ENCODE measurements around the gene TMCC1.
A peak's percentile ranks its signal among the peaks of the same experiment; 100 is the strongest.
"Not testable (repeated sequence)": the region's sequence is repeated elsewhere in the genome, so short reads cannot be mapped to it uniquely, and the experiment has no call there.

The TMCC1 gene

DNA sequence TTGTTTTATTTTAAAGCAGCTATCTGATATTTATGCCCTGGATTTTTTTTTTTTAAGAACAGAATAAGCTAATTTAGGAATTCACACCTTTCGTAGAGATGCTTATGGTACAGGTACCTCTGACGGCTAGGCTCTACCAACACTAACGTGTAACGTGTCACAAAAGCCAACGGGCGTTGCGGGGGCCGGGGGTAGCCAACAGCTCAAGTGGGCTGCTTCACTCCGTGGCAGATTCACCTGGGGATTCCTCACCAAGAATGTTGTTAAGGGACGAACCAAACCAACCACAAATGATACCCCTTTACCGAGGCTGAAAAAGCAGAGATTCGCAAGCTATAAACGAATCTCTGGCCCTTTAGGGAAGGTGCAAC is 1.0 kb downstream of the TMCC1 start:
- no peak for DNase-seq

DNA sequence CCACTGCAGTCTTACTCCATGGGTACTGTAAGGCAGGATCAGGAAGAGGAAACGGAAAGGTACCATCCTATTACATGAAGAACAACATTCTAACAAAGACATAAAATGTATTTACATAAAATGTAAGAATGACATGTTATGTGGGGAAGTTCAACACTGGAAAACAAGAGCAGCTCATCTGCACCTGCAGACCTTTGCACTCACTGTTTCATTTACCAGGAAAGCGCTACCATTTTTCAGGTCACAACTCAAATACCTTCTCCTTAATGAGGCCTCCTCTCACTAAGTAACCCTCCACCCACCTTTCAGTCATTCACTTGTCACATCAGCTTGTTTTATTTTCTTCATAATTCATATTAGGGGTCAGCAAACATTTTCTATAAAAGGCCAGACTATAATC is 2.6 kb downstream of the TMCC1 start:
- no peak for DNase-seq

DNA sequence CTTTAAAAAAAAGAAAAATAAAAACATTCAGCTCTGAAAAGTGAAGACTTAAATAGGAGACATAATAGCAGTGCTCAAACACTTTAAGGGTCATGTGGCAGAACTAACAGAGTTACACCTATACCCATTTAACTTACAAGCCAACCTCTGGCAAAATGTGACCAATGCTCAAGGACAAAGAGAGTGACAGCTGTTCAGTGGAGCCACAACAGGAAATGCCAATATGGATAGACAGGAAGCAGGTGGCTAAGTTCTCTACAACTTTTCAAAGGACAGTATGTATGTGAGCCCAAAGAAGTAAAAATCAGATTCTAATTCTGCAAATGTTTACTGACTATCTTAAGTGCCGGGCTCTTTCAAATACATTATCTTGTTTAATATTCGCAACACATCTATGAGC is 3.4 kb downstream of the TMCC1 start:
- DNase-seq: no peak

DNA sequence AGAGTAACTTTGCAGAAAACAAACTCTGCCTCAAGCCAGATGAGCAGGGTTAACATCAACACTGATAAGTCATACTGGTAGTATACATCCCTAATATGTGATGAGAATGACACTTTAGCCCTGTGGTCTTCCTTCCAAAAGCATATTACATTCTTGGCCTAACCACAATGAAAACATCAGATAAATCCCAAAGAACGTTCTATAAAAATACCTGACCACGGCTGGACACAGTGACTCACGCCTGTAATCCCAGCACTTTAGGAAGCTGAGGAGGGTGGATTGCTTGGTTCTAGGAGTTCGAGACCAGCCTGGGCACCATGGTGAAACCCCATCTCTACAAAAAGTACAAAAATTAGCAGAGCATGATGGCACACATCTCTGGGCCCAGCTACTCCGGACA is 4.7 kb downstream of the TMCC1 start:
- DNase-seq: no peak

DNA sequence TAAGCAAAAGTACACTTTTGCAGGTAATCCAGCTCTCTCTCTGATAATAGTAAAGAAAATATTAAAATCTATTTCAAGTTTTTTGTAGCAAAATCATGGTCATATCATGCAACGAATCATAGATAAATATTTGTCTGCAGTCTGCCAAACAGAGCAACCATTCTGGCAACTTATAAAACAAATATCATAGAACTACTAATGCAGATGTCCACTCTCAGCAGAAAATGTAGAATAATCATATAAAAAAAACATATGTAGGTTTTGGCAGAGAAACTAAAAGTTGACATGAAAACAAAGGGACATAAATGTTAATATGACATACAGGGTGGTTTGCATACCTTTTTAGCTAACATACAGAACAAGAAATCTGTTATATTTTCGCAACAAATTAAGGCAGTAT is 12.2 kb downstream of the TMCC1 start:
- DNase-seq: no peak

DNA sequence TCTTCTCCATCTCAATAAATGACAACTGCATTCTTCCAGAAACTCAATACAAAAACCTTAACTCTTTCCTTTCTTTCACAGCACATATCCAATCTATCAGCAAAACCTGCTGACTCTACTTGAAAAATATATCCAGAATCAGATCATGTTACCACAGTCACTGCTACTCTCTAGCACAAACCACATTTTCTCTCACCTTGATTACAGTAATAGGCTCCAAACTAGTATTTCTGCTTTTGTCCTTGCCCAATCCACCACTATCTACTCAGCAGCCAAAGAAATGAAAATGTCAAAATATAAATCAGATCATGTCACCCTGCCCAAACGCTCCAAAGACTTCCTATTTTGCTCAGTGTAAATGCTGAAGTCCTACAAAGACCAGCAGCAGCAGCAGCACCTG is 15.2 kb downstream of the TMCC1 start:
- DNase-seq: no peak

DNA sequence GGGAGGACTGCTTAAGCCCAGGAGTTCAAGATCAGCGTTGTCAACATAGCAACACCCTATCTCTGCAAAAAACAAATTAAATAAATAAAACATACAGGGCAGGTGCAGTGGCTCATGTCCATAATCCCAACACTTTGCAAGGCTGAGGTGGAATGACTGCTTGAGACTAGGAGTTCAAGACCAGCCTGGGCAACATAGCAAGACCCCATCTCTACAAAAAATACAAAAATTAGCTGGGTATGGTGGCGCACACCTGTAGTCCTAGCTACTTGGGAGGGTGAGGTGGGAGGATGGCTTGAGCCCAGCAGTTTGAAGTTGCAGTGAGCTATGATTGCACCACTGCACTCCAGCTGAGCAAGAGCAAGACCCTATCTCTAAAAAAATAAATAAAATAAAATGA is 19.0 kb downstream of the TMCC1 start:
- not testable (repeated sequence) for DNase-seq

DNA sequence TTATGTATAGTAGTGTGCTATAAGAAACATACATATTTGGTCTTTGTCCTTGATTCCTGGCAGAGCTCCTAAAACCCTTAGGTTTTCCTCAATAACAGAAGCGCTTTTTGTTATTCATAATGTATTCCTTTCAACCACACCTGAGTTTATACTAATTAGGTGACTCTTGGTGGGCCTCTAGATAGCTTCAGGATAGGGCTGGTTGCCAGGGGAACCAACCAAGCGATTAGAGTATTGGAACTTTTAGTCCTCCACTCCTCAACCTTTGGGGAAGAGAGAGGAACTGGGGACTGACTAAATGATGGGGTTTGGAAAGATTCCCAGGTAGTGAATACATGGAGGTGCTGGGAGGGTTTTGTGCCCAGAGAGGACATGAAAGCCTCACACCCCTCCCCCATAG is 24.6 kb downstream of the TMCC1 start:
- no peak for DNase-seq

DNA sequence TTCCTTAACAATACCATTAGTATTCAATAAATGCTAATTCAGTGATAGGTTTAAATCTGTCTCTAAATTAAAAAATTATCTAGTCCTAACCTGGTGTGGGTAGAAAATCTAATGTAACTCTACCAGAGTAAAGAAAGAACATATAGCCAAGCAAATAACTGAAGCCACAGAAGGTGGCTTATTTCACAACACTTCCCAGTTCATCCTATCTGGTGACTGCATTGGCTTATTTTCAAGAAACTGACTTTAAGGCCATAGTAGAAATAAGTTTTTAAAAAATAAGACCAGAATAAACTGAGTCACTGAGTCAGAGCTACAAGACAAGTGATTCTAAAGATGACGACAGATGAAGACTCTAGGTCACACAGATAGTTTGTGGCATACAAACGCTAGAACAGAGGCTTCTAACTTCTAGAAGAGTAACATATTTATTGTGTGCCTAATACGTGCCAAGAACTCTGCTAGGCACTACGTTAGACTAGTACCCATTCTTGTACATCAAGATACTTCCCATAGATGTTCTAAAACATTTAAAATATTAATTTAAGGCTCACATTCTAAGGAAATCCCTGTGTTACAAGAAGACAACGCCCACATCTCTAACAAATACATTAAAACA is 25.9 kb downstream of the TMCC1 start:
- DNase-seq: no peak

DNA sequence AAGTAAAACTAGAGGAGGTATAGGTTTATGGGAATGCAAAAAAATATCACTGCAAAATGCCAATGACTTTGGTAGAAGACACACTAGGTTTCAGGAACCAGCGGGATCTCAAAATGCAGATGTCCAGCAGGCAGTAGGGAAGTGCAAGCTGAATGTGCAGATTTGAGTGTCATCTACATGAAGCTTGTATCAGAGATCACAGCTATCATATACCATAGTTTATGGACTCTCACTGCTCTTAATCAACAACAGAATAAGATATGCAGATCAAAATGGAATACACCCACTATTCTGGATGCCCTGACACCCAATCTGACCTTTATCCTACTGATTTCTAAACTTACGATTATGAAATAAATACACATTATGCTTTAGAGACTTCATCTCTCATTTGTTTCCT is 27.7 kb downstream of the TMCC1 start:
- no peak for DNase-seq

DNA sequence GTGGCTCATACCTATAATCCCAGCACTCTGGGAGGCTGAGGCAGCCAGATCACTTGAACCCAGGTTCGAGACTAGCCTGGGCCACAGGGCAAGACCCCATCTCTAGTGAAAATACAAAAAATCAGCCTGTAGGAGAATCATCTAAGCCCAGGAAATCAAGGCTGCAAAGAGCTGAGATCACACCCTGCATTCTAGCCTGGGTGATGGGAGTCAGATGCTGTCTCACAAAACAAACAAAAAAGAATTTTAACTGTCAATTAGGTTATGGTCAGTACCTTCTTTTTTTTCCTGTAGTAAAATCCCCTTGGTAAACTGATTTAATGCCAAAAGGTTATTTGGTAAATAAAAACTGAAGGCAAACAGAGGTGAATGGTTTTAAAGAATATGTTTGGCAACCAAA is 29.0 kb downstream of the TMCC1 start:
- DNase-seq: no peak

DNA sequence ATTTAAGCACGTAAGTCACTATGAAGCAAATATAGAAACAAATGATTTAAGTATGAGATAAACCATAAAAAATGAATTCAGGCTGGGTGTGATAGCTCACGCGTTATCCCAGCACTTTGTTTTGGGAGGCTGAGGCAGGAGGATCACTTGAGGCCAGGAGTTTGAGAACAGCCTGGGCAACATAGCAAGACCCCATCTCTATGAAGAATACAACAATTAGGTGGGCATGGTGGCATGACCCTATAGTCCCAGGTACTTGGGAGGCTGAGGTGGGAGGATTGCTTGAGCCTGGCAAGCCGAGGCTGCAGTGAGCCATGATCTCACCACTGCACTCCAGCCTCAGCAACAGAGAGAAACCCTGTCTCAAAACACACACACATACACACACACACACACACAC is 34.2 kb downstream of the TMCC1 start:
- no peak for DNase-seq

DNA sequence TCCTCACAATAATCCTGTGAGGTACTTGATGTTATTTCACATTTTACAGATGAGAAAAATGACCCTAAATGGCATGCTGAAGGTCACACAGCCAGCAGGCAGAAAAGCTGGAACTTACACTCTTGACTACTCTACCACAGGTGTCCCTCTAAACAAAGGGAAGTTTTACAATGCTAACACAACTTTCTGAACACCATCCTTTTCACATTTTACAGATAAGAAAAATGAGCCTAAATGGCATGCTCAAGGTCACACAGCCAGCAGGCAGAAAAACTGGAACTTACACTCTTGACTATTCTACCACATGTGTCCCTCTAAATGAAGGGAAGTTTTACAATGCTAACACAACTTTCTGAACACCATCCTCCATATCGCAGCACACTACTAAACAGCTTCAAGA is 35.6 kb downstream of the TMCC1 start:
- DNase-seq: no peak

DNA sequence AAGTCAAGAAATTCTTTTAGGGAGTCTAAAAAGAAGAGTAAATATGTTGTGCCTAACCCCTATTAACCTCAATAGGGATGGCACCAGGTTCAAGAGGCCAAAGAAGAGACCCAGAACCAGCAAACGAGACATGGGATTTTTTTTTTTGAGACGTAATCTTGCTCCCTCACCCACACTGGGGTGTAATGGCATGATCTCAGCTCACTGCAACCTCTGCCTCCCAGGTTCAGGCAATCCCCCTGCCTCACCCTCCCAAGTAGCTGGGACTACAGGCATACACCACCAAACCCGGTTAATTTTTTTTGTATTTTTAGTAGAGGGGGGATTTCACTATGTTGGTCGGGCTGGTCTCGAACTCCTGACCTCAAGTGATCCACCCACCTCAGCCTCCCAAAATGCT is 36.7 kb downstream of the TMCC1 start:
- not testable (repeated sequence) for DNase-seq

DNA sequence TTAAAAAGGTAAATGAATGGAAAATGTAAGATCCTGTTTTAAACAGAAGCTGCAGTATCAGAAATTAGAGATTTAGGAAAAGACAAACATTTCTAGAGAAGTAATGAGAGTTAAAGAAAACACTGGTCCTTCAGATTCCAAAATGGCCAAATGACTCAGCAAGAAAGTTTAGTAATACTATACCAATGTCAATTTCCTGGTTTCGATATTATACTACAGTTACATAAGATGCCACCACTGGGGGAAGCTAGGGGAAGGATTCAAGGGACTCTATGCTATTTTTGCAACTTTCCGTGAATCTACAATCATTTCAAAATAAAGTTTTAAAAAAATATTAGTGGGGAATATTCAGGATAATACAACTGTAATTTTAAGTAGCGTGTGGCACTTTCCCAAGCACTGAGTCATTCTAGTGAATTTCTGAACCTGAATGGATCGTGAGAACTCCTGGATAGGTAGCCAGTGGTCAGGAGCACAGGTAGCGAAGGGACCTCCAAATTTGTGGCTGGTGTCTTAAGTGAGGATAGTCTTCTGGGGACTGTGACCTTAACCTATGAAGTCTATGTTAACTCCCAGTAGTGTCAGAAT is 37.6 kb downstream of the TMCC1 start:
- no peak for DNase-seq

DNA sequence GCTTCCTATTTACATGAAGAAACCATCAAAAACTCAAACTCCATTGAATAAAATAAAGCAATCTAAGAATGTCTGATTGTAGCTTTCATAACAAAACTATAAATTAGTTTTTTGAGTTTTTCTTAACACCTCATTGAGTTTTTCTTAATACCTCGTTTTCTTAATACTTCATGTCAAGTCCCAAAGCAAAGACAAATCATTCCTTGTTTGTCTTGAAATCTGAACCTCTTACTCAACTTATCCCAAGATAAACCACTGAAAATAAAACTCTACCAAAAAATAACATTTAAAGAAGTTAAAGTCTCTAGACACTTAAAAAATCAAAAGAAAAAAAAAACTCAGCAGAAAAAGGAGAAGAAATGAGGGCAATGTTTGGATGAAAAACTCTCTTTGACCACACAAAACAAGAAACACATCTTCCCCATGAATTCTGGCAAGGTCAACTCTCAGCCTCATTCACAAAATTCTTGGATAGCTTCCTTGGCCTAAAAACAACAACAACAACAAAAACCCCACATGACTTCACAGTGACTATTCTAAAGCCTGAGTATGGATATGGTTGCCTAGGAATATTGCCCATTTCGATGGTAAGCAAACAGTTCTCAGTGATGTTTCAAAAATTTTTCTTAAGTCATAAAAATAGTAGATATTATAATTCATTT is 38.2 kb downstream of the TMCC1 start:
- DNase-seq: peak in 1 of 2 donors; percentile 69

DNA sequence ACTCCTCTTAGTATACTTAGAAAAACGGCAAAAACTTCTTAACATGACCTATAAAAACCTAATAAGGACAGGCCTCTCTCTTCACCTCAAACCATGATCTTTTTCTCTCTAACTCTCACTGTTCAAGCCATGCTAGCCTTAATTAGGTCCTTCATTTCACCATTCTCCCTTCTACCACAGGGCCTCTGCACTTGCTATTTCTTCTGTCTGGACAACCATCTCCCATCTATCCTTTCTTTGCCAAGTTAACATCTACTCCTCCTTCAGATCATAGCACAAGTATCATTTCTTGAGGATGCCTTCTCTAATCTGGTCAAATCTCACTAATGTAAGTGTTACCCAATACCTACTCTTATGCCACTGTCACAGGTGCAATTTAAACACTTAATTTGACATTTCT is 39.1 kb downstream of the TMCC1 start:
- no peak for DNase-seq

DNA sequence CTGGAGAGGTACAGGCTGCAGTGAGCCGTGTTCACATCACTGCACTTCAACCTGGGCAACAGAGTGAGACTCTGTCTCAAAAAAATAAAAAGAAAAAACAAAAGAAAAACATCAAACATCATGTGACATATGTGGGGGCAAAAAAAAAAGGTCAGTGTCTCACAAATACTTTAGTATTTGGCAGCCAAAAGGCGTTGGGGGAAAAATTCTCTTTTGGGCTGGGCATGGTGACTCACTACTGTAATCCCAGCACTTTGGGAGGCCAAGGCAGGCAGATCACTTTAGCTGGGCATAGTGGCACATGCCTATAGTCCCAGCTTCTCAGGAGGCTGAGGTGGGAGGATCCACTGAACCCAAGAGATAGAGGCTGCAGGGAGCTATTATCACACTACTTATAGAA is 47.6 kb downstream of the TMCC1 start:
- DNase-seq: no peak

DNA sequence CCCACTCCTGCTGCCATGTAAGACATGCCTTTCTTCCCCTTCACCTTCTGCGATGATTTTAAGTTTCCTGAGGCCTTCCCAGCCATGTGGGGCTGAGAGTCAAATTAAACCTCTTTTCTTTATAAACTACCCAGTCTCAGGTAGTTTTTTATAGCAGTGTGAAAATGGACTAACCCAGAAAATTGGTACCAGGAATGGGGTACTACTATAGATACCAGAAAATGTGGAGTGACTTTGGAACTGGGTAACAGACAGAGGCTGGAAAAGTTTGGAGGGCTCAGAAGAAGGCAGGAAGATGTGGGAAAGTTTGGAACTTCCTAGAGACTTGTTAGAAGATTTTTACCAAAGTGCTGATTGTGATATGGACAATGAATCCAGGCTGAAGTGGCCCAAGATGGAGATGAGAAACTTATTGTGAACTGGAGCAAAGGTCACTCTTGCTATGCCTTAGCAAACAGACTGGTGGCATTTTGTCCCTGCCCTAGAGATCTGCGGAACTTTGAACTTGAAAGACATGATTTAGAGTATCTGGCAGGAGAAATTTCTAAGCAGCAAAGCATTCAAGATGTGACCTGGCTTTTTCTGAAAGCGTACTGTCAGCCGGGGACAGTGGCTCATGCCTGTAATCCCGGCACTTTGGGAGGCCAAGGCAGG is 52.7 kb downstream of the TMCC1 start:
- no peak for DNase-seq

DNA sequence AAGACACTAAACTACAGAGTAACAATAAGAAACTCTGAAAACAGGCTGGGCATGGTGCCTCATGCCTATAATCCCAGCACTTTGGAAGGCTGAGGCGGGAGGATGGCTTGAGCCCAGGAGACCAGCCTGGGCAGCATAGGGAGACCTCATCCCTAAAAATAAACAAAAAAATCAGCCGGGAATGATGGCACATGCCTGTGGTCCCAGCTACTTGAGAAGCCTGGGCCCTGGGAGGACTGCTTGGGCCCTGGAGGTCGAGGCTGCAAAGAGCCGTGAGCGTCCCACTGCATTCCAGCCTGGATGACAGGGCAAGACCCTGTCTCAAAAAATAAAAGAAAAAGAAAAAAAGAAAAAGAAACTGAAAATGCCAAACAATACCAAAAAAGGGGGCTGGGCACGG is 55.4 kb downstream of the TMCC1 start:
- DNase-seq: no peak

DNA sequence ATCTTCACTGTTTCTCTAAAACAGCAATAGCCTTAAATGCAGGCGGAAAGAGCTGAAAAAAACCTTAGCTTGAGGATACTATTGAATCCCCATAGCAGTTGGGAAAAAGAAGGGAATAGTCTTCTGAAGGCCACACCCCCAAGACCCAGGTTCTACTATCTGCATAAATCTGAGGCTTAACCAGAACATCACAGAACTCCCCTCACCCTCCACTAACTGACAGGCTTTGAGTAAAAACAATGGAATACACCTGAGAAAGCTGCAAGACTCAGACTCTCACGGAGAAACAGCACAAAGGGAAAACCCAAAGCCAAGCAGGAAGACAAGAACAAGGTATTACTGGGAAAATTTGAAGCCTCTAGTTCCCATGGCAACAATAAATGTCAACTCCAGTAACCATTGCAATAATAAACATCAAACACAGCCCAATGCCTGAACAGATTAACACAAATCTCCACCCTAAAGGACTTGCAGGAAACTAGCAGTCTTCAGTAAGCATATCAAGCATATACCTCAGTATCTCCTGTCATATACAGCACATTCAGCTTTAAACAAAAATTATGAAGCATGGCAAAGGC is 56.4 kb downstream of the TMCC1 start:
- DNase-seq: no peak

DNA sequence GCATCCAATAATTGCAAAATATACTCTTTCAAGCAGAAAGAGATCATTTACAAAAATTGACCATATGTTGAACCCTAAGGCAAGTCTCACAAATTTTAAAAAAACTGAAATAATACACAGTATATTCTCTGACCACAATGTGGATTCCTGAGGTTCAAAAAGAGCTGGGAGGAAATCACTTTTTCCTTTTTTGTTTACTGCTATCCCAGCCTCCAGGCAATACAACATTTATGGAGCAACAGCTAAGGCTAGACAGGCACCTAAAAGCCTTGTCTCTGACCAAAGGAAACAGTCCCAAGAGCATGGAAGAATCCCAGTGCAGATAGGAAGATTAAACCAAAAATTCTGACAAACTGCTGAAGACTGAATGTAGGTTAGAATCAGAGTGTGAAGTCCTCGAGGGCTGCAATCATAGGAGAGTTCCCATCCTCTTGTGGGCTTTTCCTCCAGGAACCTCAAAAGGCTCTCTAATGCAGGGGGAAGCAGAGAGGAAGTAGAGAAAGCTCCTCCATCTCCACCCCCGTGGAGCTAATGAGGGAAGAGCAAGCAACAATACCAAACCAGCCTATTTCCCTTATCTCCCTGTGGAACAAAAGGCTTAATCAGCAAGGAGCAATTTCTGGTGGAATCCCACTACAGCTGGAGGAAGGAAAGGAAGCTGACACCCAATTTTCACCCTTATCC is 57.0 kb downstream of the TMCC1 start:
- no peak for DNase-seq

DNA sequence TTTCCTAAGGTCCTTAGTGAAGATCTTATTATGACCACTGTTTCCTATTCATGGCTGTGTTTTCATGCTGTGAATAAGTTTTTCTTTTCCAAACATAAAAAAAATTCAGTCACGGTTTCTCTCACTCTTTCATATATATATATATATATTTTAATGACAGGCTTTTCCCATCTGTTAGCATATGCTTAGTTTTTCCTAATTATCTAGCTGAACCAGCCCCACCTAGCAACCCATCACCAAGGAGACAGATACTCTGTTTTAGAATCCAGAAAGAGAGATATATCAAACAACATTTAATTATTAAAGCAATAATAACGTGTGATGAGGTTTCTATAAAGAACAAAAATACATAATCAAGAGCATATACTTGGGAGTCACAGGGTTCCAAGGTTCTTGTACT is 58.3 kb downstream of the TMCC1 start:
- DNase-seq: no peak

All from hippocampal formation (tissue), 2 donors.